Measurements from ENCODE around the gene USP34.

- no peak for TF ChIP-seq MAX (IDR thresholded peaks at IDR 0.05; ENCODE audit: low read depth, low read length)
- TF ChIP-seq POLR2A (IDR thresholded peaks at IDR 0.05; ENCODE audit: extremely low read depth, insufficient read length): no peak
- TF ChIP-seq CTCF (IDR thresholded peaks at IDR 0.05; ENCODE audit: low read depth, low read length): no peak
- no peak for TF ChIP-seq MYC (IDR thresholded peaks at IDR 0.05; ENCODE audit: low read depth, low read length)
These were observed 5.8 kb downstream of the USP34 start for GRCh38 chr2:61465045-61465444.

Measured in NB4 (cell line).